ENCODE data around the gene CCDC149. TPM values are rescaled to one million over a fixed set of nuclear protein-coding genes. Genes with fewer than 3 reads are reported as not detected.

Gene CCDC149
- total RNA-seq, 1 donor, result 12.3 TPM

GRCh38 chr4:24798036-24798610, 114.7 kb downstream of the CCDC149 start:
- peaks cover 29% of the 10 kb centered on the region for H3K4me1 ChIP-seq (ENCODE audit: insufficient read depth, low read length)
- peak; percentile 74 for DNase-seq (ENCODE audit: insufficient read length, low spot score, missing footprints)
- H3K4me2 ChIP-seq (ENCODE audit: insufficient read depth, low read length), result no peak overlapping the region

GRCh38 chr4:24796620-24797019, 116.2 kb downstream of the CCDC149 start:
- H3K9me3 ChIP-seq (ENCODE audit: low read depth, low read length), result no peaks in the 10 kb centered on the region
- peaks cover 24% of the 10 kb centered on the region for H3K4me1 ChIP-seq (ENCODE audit: insufficient read depth, low read length)
- peak; percentile 45 for DNase-seq (ENCODE audit: insufficient read length, low spot score, missing footprints)
- no peak for TF ChIP-seq CTCF (IDR thresholded peaks at IDR 0.05; ENCODE audit: extremely low read depth, low read depth, low read length)
- H3K4me2 ChIP-seq (ENCODE audit: insufficient read depth, low read length), result no peak overlapping the region
- H3K4me3 ChIP-seq (ENCODE audit: insufficient read depth, low read length), result no peak overlapping the region
- no peaks in the 10 kb centered on the region for H3K79me2 ChIP-seq (ENCODE audit: insufficient read depth, low read length)
- no peaks in the 10 kb centered on the region for H4K20me1 ChIP-seq (ENCODE audit: insufficient read depth, low read length)
- H3K27me3 ChIP-seq (ENCODE audit: insufficient read depth, low read length), result peaks cover 6% of the 10 kb centered on the region
- H3K27ac ChIP-seq (ENCODE audit: low read depth, low read length), result no peak overlapping the region
- no peak overlapping the region for H2AFZ ChIP-seq (ENCODE audit: low read length)
- H3K36me3 ChIP-seq (ENCODE audit: insufficient read depth, low read length), result no peaks in the 10 kb centered on the region

More at GRCh38 chr4:24798036-24798610, 114.7 kb downstream of the CCDC149 start:
- H4K20me1 ChIP-seq (ENCODE audit: insufficient read depth, low read length), result no peaks in the 10 kb centered on the region
- no peak overlapping the region for H3K27ac ChIP-seq (ENCODE audit: low read depth, low read length)
- peaks cover 6% of the 10 kb centered on the region for H3K27me3 ChIP-seq (ENCODE audit: insufficient read depth, low read length)
- no peak overlapping the region for H2AFZ ChIP-seq (ENCODE audit: low read length)
- H3K9me3 ChIP-seq (ENCODE audit: low read depth, low read length), result no peaks in the 10 kb centered on the region
- TF ChIP-seq CTCF (IDR thresholded peaks at IDR 0.05; ENCODE audit: extremely low read depth, low read depth, low read length), result no peak
- H3K79me2 ChIP-seq (ENCODE audit: insufficient read depth, low read length), result no peaks in the 10 kb centered on the region
- H3K36me3 ChIP-seq (ENCODE audit: insufficient read depth, low read length), result no peaks in the 10 kb centered on the region
- H3K4me3 ChIP-seq (ENCODE audit: insufficient read depth, low read length), result no peak overlapping the region

- Histone ChIP-seq H3K4me1 (ENCODE audit: insufficient read depth, low read length) (peaks cover 19% of the 10 kb centered on the region), H3K4me3 (ENCODE audit: insufficient read depth, low read length) (peak overlapping the region; percentile 60), H3K9me3 (ENCODE audit: low read depth, low read length) (no peaks in the 10 kb centered on the region), H2AFZ (ENCODE audit: low read length) (peak overlapping the region; percentile 84), H3K27me3 (ENCODE audit: insufficient read depth, low read length) (peaks cover under 1% of the 10 kb centered on the region), H3K4me2 (ENCODE audit: insufficient read depth, low read length) (peak overlapping the region; percentile 83), H3K79me2 (ENCODE audit: insufficient read depth, low read length) (no peaks in the 10 kb centered on the region), H3K36me3 (ENCODE audit: insufficient read depth, low read length) (no peaks in the 10 kb centered on the region), H4K20me1 (ENCODE audit: insufficient read depth, low read length) (no peaks in the 10 kb centered on the region), H3K27ac (ENCODE audit: low read depth, low read length) (peak overlapping the region; percentile 46)
- DNase-seq (ENCODE audit: insufficient read length, low spot score, missing footprints), result no peak
- TF ChIP-seq CTCF (IDR thresholded peaks at IDR 0.05; ENCODE audit: extremely low read depth, low read depth, low read length), result no peak
These were observed 117.0 kb downstream of the CCDC149 start for GRCh38 chr4:24795666-24796381.

GRCh38 chr4:24794916-24795665, 117.8 kb downstream of the CCDC149 start, which contains the start of gene SOD3:
SOD3 (plus strand) TSS chr4:24795573; CDS start chr4:24799522, 3,949 bp downstream.
- peak within 1 kb of the TSS; percentile 83 for H3K4me2 ChIP-seq (ENCODE audit: insufficient read depth, low read length)
- H3K4me1 ChIP-seq (ENCODE audit: insufficient read depth, low read length), result peaks cover 18% of the 10 kb centered on the region
- peak within 1 kb of the TSS; percentile 84 for H2AFZ ChIP-seq (ENCODE audit: low read length)
- H3K27ac ChIP-seq (ENCODE audit: low read depth, low read length), result peak within 1 kb of the TSS; percentile 83
- peak within 1 kb of the TSS; percentile 60 for H3K4me3 ChIP-seq (ENCODE audit: insufficient read depth, low read length)
- H3K79me2 ChIP-seq (ENCODE audit: insufficient read depth, low read length), result no peaks in the 10 kb centered on the region
- DNase-seq (ENCODE audit: insufficient read length, low spot score, missing footprints), result peak; percentile 98
- H3K36me3 ChIP-seq (ENCODE audit: insufficient read depth, low read length), result no peaks in the 10 kb centered on the region
- H3K9me3 ChIP-seq (ENCODE audit: low read depth, low read length), result no peaks in the 10 kb centered on the region
- no peaks in the 10 kb centered on the region for H4K20me1 ChIP-seq (ENCODE audit: insufficient read depth, low read length)
- H3K27me3 ChIP-seq (ENCODE audit: insufficient read depth, low read length), result no peaks in the 10 kb centered on the region
- TF ChIP-seq CTCF (IDR thresholded peaks at IDR 0.05; ENCODE audit: extremely low read depth, low read depth, low read length), result no peak

Measured in osteoblast (primary cell).